Parathyroid adenoma (tissue), 2 donors: ENCODE measurements around the gene DENND4A.

ENCODE experiments used
- H2AFZ ChIP-seq: fragments of 300-600 bp; sonication (generic); one replicate; pipeline ENCODE4 v1.7.0; 2017; ENCODE audit warnings: antibody characterized with exemption, mild to moderate bottlenecking
- H3K27ac ChIP-seq: fragments of 300-600 bp; sonication (generic); one replicate; pipeline ENCODE4 v1.7.0; 2017
- H3K27me3 ChIP-seq: fragments of 300-600 bp; sonication (generic); one replicate; pipeline ENCODE4 v1.7.0; 2017; ENCODE audit warnings: low read length; ENCODE audit not compliant: control insufficient read depth, insufficient read depth
- H3K36me3 ChIP-seq: fragments of 300-600 bp; sonication (generic); one replicate; pipeline ENCODE4 v1.7.0; 2017; ENCODE audit warnings: low read length; ENCODE audit not compliant: control insufficient read depth, insufficient read depth
- H3K4me1 ChIP-seq: fragments of 300-600 bp; sonication (generic); one replicate; pipeline ENCODE4 v1.7.0; 2017; ENCODE audit warnings: control low read depth
- H3K4me2 ChIP-seq: fragments of 300-600 bp; sonication (generic); one replicate; pipeline ENCODE4 v1.7.0; 2017; ENCODE audit warnings: low read length
- H3K4me3 ChIP-seq: fragments of 300-600 bp; sonication (generic); one replicate; pipeline ENCODE4 v1.7.0; 2017; ENCODE audit warnings: low read depth, low read length
- H3K79me2 ChIP-seq: fragments of 300-600 bp; sonication (generic); one replicate; pipeline ENCODE4 v1.7.0; 2017; ENCODE audit warnings: control low read depth
- H3K9ac ChIP-seq: fragments of 300-600 bp; sonication (generic); one replicate; pipeline ENCODE4 v1.7.0; 2017; ENCODE audit warnings: mild to moderate bottlenecking
- H3K9me3 ChIP-seq: fragments of 300-600 bp; sonication (generic); one replicate; pipeline ENCODE4 v1.7.0; 2017; ENCODE audit warnings: low read length; ENCODE audit not compliant: control insufficient read depth
- CTCF ChIP-seq: fragments of 300-600 bp; sonication (generic); IDR thresholded peaks from one replicate; pipeline ENCODE4 v1.7.0; 2017; ENCODE audit warnings: antibody characterized with exemption, mild to moderate bottlenecking
- donor health status: primary hyperparathyroidism.

DENND4A gene

DNA sequence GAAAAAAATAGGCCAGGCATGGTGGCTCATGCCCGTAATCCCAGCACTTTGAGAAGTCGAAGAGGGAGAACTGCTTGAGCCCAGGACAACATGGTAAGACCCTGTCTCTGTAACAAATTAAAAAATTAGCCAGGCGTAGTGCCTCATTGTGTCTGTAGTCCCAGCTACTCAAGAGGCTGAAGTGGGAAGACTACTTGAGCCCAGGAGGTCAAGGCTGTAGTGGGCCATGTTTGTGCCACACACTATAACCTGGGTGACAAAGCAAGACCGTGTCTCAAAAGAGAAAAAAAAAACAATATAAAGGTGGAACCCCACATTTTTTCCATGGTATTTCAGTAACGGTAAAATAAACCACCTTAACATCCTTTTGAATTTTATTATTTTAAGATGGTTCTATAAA, 69.9 kb downstream of the DENND4A start:
- no peak overlapping the region for H2AFZ ChIP-seq
- no peaks in the 10 kb centered on the region for H3K4me1 ChIP-seq
- no peaks in the 10 kb centered on the region for H3K79me2 ChIP-seq
- H3K27me3 ChIP-seq: no peaks in the 10 kb centered on the region
- no peak overlapping the region for H3K4me3 ChIP-seq
- no peak overlapping the region for H3K9ac ChIP-seq
- no peak for TF ChIP-seq CTCF
- no peak overlapping the region for H3K4me2 ChIP-seq
- no peaks in the 10 kb centered on the region for H3K9me3 ChIP-seq
- no peak overlapping the region for H3K27ac ChIP-seq
- no peaks in the 10 kb centered on the region for H3K36me3 ChIP-seq

DNA sequence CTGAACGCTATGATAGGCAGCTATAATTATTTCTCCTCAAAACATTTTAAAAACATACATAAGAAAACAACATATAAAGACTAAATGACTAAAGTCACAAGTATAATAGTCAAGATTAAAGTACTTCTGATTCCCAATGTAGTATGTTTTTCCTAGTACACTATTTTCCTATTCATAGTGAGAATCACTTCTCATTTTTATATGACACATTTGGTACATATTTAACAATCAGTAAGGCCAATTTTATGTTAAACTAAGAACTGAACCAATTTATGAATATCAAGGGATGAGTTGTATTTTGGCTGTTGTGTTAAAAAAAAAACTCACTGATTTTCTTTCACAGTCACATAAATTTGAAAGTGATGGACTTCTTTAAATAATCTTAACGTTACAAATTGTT, 79.7 kb downstream of the DENND4A start:
- Histone ChIP-seq H3K4me3 (no peak overlapping the region), H3K79me2 (no peaks in the 10 kb centered on the region), H3K36me3 (no peaks in the 10 kb centered on the region), H3K9ac (no peak overlapping the region), H3K4me2 (no peak overlapping the region), H2AFZ (no peak overlapping the region), H3K9me3 (no peaks in the 10 kb centered on the region), H3K27ac (no peak overlapping the region), H3K27me3 (no peaks in the 10 kb centered on the region), H3K4me1 (no peaks in the 10 kb centered on the region)
- TF ChIP-seq CTCF: no peak

- no peak overlapping the region for H3K27ac ChIP-seq
- no peak overlapping the region for H3K4me3 ChIP-seq
- TF ChIP-seq CTCF: no peak
- no peaks in the 10 kb centered on the region for H3K4me1 ChIP-seq
- H3K79me2 ChIP-seq: no peaks in the 10 kb centered on the region
- no peak overlapping the region for H2AFZ ChIP-seq
- no peaks in the 10 kb centered on the region for H3K9me3 ChIP-seq
- H3K9ac ChIP-seq: no peak overlapping the region
- H3K27me3 ChIP-seq: no peaks in the 10 kb centered on the region
- H3K4me2 ChIP-seq: no peak overlapping the region
- no peaks in the 10 kb centered on the region for H3K36me3 ChIP-seq
Measured at GRCh38 chr15:65695081-65695480, 97.0 kb downstream of the DENND4A start.

DNA sequence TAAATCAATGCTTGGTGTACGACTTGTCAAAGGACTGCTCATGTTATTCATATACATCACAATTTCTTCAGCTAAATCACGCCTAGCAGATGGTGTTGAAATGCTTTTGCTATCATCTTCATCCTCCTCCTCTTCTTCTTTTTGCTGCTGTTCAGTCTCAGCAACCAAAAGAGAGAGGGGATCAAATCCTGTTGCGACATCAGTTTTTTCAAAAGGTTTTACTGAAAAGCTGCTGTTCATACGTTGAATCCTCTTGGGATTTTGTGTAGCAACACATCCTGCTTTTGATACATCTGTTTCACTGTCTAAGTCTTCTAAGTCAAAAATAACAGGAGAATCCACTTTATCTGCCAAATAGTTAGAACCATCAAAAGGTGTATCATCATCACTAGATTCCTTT, 101.3 kb downstream of the DENND4A start:
- Histone ChIP-seq H3K36me3 (no peaks in the 10 kb centered on the region), H3K79me2 (no peaks in the 10 kb centered on the region), H3K9ac (no peak overlapping the region), H3K4me1 (no peaks in the 10 kb centered on the region), H2AFZ (no peak overlapping the region), H3K4me2 (no peak overlapping the region), H3K9me3 (no peaks in the 10 kb centered on the region), H3K27me3 (no peaks in the 10 kb centered on the region), H3K27ac (no peak overlapping the region), H3K4me3 (no peak overlapping the region)
- no peak for TF ChIP-seq CTCF

DNA sequence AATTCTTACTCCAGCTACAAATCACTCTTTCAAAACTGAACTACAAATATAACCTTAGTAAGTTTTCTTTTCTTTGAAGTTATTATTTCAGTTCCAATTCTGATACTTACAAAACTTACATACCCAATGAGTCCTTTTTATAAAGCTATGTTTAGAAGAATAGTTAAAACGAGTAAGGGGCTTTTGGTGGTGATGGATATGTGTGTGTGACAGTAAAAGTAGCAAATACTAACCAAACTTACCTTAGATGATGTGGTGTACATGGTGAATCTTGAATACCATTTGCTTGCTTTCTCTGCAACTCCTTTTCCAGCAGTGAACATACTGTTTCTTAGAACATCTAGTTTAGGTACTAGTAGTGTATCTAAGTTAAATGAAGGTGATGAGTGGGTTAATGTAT, 101.9 kb downstream of the DENND4A start:
- Histone ChIP-seq H3K4me1 (no peaks in the 10 kb centered on the region), H3K79me2 (no peaks in the 10 kb centered on the region)

More for the DNA sequence above, 101.9 kb downstream of the DENND4A start:
- no peak overlapping the region for H2AFZ ChIP-seq
- no peak overlapping the region for H3K27ac ChIP-seq
- no peak overlapping the region for H3K4me3 ChIP-seq
- H3K9me3 ChIP-seq: no peaks in the 10 kb centered on the region
- no peak for TF ChIP-seq CTCF
- no peak overlapping the region for H3K4me2 ChIP-seq
- no peak overlapping the region for H3K9ac ChIP-seq
- no peaks in the 10 kb centered on the region for H3K27me3 ChIP-seq
- H3K36me3 ChIP-seq: no peaks in the 10 kb centered on the region
